Stimulated activated CD4-positive, alpha-beta T cell treated with anti-CD3 and anti-CD28 coated beads, Interleukin-12 subunit alpha, Interleukin-12 subunit beta, amount 100 ng/mL, for 48 hours (primary cell): ENCODE measurements around the gene EXOC1.

Experiments
- DNase-seq, 3 donors: peaks; one replicate each; pipeline ENCODE4 v3.0.0-alpha.2; 2020; ENCODE audit warnings: low read depth in 2 of 3, low spot score in 1 of 3

The EXOC1 gene

GRCh38 chr4:55948726-55949481 lies 95.5 kb downstream of the EXOC1 start, which contains the start of gene CEP135:
Gene CEP135, plus strand, starts transcription at chr4:55948945. Its CDS starts 3,186 bp downstream, at chr4:55952131.
- peak; percentile 86 to 90 (median 87) for DNase-seq

DNA sequence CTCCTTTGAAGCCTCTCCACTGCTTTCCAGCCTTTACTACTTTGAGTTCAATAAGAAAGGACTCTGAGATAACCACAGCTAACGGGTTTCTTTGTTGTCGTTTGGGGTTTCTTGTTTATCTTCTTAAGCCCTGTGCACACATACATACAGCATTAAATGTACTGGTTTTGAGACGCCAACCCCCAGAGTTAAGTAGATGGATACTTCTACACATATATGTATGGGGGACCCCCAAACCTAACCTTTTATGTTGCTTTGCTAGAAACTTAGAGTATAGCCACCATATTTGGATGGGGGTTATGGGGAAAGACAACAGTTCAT lies 96.0 kb downstream of the EXOC1 start:
- no peak for DNase-seq

GRCh38 chr4:55951191-55951922 lies 97.9 kb downstream of the EXOC1 start:
- DNase-seq = no peak
